Middle frontal gyrus (tissue), 1 donor: ENCODE measurements around the gene COL4A3.

Experiments used
- DNase-seq: peaks from one replicate; pipeline ENCODE4 v3.0.0-alpha.2; 2015; ENCODE audit warnings: low spot score; ENCODE audit errors: extremely low spot score

Gene COL4A3

DNA sequence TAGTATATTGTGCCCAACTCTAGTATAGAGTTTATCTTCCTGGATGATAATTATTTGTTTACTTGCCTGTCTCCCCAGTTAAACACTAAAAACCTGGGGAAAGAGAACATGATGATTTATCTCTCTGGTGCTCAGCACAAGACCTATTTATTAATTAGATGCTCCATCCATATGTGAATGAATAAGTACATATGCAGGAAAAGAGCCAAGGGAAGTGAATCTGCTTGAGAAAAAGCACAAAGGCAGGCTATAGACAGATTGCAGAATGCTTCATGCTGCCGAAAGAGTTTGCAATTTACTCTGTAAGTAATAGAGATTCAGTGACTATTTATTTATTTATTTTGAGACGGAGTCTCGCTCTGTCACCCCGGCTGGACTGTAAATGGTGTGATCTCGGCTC lies 123.3 kb downstream of the COL4A3 start:
- no peak for DNase-seq

DNA sequence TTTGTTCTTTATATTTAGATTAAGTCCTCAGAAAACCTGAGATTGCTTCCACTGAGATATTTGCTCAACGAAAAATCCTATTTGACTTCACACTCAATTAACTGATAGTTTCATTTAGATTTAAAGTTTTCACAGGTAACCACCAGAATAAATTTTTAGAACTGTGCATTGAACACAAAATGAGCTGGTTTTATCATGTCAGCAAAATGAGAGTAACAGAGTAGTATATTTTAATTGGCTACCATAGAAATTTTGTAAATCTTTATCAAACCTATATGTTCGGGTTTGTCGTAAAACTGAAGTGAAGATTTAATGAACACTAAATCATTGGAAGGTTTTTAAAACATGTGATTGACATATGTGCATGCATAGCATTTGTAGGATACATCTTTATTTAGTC lies 127.9 kb downstream of the COL4A3 start:
- no peak for DNase-seq

DNA sequence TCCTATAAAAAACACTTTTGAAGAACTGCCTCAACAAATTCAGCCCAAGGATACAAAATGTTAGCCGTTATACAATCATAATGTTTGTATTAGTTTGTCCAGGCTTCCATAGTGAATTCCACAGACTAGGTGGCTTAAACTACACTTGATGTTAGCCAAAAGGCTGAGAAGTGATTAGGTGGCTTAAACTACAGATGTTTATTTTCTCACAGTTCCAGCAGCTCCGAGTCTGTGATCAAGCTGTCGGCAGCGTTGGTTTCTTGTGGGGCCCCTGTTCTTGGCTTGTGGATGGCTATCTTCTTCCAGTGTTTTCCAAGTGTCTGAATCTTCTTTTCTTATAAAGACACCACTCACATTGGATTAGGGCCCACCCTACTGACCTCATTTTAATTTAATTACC lies 129.1 kb downstream of the COL4A3 start:
- DNase-seq, result no peak

DNA sequence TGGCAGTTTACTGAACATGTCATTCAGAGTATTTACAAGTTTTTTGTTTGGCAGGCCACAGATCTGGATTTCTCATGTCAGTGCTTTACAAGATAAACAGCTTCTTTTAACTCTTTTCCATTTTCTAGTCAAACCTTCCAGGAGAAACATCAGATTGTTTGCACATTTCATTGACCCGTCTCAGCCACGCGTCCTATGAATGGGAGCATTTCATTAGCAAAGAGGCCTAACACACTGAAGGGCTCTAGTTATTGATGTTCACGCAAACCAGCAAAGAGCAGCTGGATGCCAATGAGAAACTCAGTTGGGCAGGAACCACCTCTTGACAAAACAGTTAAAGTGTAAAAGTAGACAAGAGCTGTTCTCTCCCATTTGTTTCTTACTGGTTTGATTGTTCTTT lies 131.4 kb downstream of the COL4A3 start:
- no peak for DNase-seq

DNA sequence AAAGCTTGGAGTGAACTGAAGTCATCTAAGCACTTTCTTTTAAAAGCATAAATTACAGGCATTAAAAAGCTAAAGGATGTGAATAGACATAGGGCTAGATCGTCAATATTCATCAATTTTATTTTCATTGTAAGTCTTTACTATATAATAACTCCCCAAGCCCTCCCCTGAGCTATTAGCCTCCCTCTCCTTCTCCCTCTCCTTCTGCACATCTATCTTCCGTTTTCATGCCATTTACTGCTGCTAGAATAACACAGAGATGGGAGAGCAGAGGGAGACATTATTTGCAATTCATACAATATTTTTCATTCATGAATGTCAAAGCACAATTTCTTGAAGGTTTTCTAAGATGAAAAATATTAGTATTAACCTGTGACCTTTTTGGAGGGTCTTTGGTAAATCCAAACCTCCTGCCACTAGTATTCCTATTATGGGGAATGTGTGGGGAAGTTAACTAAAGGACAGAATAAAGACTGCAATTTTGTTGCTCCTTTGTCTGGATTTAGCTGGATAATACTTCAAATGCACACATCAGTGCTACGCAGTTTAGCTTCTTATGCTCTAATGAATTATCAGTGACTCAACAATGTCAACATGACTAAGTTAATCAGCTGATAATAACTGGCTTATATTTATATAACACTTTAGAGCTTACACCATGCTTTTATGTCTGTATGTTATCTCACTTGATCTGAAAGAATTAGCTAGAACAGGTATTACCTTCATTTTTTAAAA lies 132.4 kb downstream of the COL4A3 start:
- DNase-seq, result no peak

DNA sequence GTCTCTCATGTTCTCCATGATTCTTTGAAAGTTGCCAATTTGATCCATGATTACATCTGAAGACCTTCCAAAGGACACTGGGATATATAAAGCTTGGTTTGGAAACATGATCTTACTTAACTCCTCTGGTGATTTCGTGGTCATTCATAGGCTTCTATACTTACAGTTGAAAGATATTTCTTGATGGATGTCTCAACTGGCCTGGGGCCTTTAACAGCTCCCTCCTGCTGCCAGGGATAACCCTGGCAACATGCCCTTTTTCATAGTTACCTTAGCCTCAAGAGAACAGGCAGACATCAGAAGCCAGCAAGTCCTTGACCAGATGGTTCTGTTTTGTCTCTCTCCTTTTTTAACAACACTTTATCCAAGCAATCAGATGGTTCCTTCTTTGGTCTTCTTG lies 137.1 kb downstream of the COL4A3 start:
- no peak for DNase-seq

DNA sequence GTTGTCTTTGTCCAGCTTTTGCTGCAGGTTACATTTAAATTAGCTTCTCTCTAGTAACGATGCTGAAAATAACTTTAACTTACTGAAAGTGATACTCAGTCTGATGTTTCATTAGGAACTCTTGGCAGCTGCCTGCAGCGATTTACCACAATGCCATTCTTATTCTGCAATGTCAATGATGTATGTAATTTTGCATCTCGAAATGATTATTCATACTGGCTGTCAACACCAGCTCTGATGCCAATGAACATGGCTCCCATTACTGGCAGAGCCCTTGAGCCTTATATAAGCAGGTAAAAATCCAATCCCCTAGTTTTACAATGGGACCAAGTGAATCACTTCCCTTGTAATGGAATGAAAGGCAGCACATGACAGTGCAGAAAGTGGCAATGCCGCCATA lies 144.4 kb downstream of the COL4A3 start:
- DNase-seq, result no peak

DNA sequence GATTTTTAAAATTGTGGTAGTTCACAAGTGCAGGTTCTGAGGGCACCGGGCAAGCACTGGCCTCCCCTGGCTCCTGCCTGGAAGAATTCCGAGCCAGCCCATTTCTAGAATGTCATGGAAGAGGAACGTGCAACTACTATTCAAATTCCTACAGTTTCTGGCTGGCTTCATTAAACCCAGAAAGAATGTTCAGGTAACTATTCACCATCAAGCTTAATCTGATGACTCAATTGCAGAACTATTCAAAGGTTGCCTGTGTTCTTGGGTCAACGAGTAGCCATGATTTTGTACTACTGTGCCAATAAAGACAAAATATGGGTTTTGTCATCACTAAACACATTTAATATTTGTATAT lies 146.3 kb downstream of the COL4A3 start:
- DNase-seq, result no peak

DNA sequence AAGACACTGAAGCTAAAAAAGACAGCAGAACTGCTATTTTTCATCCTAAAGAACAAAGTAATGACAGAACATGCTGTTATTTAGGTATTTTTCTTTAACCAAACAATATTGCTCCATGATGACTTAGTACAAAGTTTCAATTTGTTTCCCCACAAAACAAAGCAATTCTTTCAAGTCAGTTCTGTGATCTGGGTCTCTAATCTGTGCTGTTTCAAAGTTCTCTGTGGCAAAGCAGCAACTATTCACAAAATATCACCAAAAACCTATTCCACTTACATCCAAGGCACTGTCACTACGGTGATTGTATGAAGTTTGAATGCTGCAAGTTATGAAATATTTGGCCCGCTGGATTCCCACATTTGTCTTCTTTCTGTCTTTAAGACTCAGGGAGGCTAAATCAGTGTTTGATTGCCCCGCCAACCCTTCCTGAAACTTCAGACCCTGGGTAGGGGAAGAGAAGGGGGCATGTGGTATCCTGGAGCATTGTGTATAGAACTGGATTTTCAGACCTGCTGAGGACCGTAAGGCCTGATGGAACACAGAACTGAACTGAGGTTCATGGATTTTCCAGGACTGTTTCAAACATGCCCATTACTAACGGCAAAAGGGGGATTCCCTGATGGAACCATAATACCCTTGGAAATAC lies 147.6 kb downstream of the COL4A3 start:
- DNase-seq, result no peak

DNA sequence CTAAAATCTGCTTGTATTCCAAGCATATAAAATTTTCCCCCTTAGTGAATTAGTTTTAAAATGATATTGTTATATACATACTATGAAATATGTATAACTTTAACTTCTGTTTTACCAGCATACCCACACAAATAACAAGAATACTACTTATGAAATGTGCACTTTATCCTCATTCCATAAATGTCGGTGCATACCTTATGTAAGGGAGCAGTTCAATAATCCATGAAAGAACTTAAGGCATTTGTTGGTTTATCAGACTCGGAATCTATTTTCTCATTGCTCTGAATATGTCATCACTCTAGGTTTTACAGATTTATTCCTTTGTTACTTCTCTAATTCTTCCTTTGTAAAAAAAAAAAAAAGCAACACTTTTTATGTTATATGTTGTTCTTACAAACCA lies 148.2 kb downstream of the COL4A3 start:
- no peak for DNase-seq

DNA sequence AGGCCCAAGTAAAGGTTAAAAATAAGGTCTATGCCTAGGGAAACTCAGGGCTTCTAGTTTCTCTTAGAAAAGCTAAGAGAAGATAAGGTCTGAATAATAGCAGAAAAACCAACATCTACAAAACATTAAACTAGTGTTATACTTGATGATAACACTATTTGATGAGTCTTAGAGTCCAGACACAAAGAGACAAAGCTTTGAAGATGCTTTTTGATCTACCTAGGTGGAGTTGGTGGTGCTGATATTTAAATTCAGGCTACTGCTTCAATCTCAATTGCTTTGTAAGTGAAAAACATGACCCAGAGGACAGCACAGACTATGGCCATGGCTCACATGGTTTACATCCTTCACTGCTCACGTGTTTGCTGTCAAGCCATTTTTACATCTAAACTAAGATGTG lies 148.9 kb downstream of the COL4A3 start:
- no peak for DNase-seq

DNA sequence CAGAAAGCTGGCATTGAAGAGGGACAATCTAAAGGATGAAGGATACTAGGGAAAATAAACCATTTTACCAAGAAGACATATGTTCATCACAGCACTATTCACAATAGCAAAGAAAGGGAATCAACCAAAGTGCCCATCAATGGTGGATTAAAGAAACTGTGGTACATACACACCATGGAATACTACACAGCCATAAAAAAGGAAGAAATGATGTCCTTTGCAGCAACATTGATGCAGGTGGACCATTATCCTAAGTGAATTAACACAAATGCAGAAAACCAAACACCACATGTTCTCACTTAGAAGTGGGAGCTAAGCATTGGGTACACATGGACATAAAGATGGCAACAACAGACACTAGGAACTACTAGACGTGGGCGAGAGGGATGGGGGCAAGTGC lies 153.4 kb downstream of the COL4A3 start:
- no peak for DNase-seq

DNA sequence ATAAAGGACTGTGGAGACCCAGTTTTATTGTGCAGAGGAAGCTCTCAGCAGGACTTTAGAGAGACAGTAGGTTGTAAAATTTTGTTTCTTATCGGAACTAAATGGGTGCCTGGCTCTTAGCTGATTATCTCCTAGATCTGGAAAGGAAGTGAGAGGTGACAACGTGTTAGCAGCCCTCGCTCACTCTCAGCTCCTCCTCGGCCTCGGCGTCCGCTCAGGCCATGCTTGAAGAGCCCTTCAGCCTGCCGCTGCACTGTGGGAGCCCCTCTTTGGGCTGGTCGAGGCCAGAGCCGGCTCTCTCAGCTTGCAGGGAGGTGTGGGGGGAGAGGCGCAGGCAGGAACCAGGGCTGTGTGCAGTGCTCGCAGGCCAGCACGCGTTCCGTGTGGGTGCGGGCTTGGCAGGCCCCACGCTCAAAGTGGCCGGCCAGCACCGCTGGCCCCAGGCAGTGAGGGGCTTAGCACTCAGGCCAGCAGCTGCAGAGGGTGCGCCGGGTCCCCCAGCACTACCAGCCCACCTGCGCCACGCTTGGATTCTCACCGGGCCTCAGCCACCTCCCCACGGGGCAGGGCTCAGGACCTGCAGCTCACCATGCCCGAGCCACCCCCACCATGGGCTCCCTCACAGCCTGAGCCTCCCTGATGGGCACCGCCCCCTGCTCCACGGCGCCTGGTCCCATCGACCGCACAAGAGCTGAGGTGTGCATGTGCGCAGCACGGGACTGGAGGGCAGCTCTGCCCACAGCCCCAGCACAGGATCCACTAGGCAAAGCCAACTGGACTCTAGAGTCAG lies 156.1 kb downstream of the COL4A3 start:
- no peak for DNase-seq

DNA sequence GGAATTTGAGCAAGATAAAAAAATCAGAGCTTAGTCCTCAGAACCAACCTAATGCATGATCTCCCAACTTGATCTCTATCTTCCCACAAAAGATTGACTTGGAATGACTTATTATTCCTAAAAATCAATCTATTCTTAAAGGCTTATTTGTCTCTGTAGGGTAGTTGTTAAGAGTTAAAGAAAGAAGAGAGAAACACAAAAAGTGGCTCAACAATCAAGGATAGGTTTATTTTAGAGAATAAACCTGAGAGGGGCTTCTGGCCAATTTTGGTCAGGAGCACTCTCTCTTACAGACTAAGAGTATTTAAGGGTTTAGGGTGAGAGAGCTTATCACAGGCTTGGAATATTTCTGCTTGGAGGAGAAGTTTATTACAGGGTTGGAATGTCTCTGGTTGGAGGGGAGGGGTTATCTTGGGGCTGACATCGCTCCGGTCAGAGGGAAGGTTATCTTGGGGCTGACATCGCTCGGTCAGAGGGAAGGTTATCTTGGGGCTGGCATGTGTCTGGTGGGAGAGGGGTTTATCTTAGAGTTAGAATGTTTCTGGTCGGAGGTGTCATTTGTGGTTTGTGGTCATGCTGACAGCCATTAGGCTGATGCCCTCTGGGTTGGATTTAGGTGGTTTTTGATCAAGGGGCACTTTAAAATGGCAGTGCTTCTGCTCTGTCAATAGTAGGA lies 158.2 kb downstream of the COL4A3 start:
- DNase-seq, result no peak

DNA sequence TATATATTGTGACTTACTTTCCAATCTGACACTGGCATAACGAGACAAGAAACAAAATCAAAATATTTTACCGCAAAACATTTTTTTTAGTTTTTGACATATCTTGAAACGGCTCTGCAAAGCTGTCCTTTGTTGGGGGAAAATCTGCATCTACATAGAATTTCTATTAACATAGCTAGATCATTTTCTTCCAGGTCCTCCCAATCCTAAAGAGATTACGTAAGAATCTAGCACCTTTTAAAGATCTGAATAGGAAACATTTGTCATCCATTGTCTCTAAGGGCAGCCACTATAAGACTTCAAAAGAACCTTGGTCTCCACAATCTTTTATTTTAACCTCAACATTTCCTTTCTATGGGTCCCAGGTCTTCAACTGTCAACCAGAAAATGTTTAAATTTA lies 159.4 kb downstream of the COL4A3 start:
- DNase-seq, result no peak

DNA sequence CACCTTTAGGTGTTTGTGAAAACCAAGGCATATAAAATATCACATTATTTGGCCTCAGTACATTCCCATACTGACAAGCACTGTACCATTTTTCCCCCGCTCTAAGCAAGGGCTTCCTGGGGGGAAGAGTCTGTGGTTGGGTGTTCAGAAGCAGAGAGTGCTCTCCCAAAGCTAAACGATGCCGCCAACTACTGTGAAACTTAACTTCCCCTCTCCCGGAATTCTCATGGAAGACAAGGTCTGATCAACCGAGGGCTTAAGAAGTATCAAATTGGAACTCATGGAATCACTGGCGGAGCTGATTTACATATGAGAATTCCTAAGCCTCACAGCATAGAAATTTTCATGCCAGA lies 160.2 kb downstream of the COL4A3 start:
- DNase-seq, result no peak

DNA sequence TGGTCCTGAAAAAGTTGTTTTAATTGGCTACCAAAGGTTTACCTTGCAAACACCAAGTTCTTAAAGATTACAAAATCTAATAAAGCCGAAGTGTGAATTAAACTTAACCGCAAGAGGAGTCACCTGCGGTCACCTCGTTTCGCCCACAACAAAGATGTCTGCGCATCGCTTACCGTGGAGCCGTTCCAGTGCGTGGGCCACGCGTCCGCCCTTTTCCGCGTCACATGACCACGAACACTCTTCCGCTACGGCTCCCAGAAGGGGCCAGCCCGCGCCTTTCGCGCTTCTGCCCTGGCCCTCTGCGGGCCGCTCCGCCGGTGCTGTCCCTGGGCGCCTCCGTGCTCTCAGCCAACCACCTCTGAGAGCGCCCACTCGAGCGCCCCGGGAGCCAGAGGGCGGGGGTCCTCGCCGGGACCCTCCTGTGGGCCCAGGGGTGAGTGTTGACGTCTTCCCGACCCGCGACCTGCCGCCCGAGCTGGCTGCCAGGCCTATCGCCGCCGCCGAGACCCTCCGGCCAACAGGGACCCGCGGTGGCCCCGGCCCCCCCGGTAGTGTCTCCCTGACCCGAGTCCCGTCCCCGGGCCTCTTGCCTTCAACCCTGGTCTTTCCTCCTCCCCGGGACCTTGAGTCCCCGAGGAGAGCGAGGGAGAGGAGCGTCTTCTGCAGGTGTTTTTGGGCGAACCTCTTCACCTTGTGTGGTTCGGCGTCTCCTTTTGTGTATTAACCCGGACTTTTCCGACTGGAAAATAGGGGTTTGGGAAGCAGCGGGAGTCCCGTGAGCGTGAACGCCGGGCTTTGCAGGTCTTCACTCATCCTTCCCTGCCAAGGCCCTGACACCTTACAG lies 160.8 kb downstream of the COL4A3 start, which contains the start of gene MFF:
Gene MFF (plus strand): TSS at position 257 of the 844 bp plus-strand sequence. CDS start 5,415 bp downstream, outside the sequence.
- peak; percentile 88 for DNase-seq

DNA sequence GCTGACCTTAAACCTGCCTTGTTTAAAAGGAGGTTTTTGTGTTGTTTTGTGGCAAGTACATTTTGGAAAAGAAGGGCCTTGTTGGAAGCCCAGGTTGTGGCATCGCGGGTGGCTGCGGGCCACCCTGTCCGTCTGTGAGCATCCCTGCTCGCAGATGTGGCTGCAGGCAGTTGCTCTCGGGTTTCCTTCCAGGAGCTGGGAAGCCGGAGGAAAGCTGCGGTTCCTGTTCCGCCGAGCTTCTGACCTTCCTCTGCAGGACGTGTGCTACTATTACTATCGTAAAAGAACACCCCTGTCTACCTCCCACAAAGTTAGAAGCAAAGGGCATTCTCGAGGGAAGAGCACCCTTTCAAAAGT lies 161.4 kb downstream of the COL4A3 start:
- no peak for DNase-seq

DNA sequence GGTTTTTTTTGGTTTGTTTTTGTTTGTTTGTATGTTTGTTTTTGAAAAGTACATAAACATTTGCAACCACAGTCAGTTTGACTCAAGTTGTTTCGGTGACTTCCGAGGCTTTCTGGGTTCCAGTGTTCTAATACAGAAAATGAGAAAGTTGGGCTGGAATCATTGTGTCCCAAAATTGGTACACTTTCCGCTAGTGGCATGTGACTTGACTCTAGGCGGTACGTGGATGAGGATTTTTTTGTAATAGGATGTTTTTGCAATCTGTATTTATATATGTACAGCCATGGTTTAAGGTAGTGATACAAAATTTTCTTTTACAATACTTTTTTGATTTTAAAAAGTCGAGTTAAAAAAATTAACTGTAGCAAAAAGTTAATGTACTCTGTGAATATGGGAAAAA lies 162.4 kb downstream of the COL4A3 start:
- DNase-seq, result no peak

DNA sequence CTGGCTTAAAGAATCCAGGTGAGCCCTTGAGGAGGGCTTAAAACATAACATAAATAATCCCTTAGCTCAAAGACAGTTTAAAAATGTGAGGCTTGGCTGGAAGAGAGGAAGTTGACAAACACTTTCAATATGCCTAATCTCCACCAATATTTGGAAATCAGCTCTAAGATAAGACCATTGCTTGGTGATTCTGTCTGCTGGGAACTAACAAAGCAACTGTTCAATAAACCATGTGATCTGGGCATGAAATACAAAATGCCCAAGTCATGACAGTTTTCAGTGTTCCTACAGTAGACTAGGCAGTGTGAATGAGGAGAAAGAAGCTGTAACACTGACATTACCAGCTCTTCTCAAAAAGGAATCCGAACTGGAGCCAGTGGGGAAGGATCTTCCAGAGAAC lies 171.3 kb downstream of the COL4A3 start:
- no peak for DNase-seq

DNA sequence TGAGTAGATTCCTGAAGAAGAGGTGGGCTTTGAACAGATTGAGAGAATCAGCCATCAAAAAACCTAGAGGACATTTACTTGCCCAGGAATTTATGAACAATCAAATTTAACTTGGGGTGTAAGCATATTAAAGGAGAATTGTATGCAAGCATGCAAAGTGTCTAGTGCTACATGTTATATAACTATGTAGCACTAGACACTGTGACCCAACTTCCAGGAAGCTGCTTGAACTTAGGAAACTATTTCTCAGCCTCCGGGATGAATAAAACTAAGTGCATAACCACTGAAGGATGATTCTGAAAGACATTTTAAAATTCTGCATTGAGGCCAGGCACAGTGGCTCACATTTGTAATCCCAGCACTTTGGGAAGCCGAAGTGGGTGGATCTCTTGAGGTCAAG lies 173.0 kb downstream of the COL4A3 start:
- no peak for DNase-seq
